HuH-7.5 (cell line): ENCODE measurements around the gene TRMT44.
"Not testable (repeated sequence)": the region's sequence is repeated elsewhere in the genome, so short reads cannot be mapped to it uniquely, and the experiment has no call there.

Source experiments
- DNase-seq: peaks from one replicate; pipeline ENCODE4 v3.0.0; 2011; ENCODE audit warnings: low spot score

TRMT44 gene

DNA sequence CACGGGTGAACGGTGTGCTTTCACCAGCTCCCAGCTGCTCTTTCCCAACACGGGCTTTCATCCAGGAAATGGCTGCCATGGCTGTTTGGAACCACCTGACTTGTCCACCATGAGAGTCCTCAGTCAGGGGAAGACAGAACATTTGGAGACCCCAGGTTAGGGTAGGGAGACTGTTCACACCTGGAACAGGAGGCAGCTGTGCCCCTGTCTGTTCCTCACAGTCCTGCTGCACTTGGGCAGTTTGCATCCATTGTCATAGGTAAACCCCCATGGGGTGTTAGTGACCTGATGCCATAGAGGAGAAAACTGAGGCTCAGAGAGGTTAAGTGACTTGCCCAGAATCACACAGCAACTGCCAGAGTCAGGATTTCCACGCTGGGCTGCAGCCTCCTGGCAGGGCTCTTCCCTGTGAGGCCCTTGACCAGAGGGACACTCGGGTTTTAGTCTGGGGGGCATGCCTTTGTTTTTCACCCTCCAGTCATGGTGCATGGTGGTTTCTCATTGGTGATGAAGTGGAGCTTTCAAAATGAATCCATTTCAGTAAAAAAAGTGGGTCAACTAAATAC is 54.5 kb downstream of the TRMT44 start:
- DNase-seq = no peak

DNA sequence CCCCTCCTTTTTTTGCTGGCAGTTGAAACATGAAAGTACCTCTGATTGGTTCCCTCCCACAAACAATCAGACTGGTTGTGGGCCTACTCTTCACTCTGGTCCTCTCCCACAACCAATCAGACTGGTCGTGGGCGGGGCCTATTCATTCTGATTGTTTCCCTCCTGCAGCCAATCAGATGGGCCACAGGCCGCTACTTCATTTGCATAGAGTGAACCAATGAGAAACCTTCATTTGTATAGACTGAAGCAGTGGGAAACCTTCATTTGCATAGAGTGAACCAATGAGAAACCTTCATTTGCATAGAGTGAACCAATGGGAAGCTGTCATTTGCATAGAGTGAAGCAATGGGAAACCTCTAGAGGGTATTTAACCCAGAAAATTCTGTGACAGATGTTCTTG is 55.2 kb downstream of the TRMT44 start:
- no peak for DNase-seq

DNA sequence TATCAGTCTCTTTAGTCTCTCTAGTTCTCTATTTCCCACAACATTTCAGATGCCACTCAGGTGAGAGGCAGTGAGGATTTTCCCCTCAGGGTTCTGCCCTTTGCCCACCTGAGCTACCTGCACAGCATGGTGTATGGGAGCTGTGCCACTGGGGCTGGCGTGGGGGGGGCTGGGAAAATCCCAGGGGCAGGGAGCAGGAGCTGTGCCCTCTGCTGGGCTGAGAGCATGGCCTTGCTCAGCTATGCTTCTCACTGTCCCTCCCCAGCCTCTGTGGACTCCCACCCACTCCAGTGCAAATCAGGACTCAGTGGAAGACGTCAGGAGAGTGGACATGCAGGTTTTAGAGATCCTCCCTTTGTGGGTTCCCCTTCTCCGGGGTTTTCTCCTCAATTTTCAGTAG is 57.2 kb downstream of the TRMT44 start:
- DNase-seq = no peak

DNA sequence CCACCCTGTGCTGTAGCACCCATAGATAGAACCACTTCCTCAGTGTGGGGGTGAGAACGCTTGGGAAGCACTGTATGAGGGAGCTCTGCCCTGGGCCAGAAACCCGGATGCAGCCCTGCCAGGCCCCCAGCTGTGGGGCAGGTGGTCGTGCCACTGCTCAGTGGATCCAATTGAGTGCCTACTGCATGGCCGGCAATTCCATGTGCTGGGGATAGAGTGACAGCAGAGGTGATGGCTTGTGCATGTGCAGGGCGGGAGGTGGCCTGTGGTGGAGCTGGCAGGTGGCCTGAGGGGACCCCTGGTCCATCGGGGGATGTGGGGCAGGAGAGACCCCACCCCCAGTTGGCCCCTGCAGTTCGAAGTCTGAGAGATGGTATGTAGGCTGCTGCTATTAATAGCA is 60.4 kb downstream of the TRMT44 start:
- DNase-seq = no peak

DNA sequence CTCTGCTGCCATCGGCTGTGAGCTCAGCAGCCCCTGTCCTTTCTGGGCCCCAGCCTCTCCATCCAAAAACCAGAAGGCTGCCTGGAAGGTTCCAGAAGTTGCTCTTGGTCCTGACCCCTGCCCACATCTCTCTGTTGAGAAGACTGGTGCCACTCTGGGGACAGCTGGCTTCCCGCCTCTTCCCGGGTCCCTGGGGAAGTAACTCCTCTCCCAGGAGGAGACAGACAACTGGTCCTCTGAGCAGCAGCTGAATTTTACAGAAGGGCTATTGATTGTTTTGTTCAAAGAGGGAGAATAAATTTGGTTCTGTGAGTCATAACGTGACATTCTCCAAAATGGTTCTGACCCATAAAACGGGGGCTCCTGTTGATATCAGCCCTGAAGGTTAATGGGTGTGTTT is 61.2 kb downstream of the TRMT44 start:
- no peak for DNase-seq

DNA sequence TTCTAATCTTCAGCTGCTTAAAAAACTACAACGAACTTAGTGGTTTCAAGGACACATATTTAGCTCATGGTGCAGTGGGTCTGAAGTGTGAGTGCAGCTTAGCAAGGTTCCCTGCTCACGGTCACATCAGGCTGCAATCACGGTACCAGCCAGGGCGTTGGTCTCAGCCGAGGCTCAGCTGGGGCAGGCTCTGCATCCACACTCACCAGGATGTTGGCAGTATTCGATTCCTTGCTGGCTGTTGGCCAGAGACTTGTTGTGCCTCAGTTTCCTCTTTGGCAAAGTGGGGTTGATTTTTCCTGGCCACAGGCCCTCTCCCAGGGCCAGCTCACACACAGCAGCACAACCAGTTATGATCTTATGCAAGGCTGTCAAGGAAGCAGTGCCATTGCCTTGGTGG is 61.8 kb downstream of the TRMT44 start:
- no peak for DNase-seq

DNA sequence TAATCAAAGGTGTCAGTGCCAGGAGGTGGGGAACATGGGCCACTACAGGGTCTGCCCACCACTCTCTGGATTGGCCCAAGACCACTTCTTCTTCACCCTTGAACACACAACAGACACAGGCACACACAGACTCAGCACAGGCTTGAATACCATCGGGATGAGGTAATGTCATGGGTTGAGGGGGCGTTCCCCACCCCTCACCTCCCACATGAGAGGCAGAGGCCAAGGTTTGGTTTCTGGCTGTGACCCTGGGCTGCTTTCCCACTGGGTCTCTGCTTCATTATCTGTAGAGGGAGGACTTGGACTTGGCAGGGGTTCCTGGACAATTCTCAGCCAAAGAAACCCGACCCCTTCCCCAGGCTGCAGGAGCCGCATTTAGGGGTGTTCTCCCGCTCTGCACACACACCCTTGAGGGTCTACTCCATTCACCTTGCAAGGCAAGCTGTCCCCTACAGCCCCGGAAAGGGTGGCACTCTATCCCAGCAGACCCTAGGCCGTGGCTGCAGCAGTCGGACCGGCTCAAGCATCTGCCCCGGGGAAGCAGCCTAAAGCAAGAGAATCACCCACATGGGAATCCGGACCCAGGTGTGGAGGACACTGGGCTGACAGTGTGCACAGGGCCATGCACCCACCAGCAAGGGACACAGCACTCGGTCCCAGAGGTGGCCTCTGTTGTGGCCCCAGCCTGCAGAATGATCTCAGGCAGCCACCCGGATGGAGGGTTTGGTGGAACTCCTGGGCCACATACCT is 62.4 kb downstream of the TRMT44 start:
- DNase-seq = peak; percentile 34

DNA sequence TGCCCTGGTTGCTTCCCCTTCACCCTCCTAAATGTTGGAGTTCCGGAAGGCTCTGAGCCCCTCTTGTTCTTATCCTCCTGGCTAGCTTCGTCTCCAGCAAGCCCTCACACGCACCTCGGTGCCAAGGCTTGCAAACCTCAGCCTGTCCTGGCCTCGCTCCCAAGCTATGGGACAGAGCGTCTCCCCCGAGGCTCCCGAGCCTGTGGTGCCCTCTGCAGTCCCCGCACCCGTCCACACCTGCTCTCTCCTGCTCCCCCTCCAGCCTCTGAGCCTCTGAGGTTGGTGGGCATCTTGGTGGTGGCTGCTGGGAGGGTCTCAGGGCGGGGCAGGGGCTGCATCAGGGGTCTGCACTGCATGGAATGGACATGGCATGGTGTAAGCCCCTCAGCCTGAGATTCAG is 63.2 kb downstream of the TRMT44 start:
- DNase-seq = no peak

DNA sequence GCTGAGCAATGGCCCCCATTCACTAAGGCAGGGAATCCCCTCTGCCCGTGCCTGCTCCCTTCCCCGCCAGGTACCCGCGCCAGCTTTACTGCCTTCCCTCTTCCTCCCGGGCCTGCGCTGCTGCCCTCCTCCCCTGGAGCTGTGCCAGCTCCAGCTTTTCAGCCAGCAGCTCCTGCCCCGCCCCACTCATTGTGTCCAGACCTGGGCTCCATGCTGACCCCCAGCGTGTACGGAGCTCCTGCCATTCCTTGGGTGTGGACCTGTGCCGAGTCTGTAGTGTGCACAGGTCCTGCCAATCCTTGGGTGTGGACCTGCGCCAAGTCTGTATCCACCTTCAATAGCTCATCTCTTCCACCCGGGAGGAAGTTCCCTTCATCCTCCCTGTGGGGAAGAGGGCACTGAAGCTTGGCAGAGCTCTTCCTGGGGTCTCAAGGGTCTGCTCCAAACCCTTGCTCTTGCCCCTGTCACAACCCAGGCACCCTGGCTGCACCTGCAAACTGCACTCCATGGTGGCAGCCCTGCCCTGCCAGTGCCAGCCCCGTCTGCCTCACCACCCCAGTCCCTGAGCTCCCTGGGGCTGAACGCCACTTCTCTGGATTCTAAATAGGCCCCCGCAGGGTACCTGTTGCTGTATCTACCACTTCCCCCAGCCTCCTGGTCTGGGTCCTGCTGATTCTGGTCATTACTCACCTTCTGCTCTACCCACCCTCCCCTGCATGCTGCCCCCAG is 63.9 kb downstream of the TRMT44 start:
- no peak for DNase-seq

DNA sequence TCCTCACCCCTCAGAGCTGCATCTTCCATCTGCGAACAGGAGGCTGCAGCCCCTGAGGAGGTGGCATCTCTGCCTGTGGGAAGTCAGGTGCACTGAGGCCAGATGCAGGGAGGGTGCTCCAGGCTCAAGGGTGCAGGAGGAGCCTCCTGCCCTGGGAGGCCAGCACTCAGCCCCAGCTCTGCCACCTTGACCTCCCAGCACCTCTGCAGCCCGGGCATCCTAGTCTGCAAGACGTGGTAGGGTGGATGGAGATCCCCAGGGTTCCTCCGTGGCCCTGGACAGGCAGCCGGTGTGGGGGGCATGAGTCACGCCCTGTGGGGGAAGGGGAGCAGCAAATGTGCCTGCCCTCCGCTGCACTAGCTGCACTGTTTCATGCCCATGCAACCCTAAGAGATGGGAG is 64.7 kb downstream of the TRMT44 start:
- no peak for DNase-seq

DNA sequence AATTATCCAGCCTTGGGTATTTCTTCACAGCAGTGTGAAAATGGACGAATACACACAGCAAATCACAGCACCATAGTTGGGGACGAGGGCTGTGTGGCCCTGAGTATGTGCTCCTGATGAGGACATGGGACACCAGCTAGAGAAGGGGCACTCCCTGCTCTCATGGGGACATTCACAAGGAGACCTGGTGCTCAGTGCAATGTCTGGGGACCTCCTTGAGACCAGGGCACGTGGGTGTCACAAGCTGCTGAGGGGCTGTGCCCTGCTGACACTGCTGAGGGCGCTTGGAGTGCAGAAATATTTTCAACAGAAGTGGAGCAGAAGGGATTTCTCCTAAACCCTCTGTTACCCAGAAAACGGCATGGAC is 65.4 kb downstream of the TRMT44 start:
- DNase-seq = no peak

DNA sequence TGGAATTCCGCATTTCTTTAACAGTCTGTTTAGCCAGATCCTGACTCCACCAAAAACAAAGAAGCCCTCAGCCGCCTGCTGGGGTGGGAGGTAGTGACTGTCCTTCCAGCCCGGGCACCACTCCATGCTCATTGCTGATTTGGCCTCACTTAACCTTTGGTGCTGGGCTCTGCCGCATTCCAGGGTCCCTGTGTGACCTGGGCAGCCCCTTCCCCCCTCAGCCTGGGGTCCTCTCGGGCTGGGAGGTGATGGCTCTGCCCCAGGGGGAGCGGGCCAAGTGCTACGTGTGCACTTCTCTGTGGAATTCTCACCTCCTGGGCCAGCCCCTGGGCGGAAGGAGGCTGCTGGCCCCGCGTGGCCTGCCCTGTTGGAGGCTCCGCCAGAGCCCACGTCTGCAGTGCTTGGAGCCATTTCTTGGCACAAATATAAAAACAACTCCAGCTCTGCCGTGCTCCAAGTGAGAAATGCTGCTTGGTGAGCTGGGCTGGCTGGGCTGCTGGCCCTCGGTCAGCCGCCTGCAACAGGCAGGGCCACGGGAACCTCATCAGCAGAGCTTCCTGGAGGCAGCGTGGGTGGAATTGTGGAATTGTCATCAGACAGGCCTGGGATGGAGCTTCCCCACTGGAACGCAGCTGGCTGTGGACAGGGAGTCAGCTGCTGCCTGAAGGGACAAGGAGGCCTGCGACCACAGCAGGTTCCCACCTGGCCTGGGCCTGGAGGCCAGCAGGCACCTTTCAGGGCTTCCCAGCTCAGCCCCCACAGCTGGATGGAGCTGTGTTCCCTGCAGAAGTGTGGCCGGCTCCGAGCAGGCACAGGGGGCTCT is 66.0 kb downstream of the TRMT44 start:
- DNase-seq = no peak

DNA sequence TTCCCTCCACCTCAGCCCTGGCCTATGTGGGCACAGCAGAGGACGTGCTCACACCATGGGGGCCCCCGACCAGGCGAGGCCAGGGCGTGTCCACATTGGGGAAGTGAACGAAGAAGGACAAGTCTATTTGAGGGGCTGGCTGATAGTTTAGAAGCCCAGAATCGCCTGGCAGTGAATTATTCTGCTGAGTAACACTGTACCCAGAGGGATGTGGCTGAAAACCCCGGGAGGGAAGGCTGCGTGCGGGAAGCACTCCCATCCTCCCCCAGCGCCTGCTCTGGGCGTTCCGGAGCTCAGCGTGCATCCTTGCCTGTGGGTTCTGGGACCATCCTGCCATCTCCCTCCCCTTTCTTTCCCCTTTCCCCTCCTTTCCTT is 66.6 kb downstream of the TRMT44 start:
- no peak for DNase-seq

DNA sequence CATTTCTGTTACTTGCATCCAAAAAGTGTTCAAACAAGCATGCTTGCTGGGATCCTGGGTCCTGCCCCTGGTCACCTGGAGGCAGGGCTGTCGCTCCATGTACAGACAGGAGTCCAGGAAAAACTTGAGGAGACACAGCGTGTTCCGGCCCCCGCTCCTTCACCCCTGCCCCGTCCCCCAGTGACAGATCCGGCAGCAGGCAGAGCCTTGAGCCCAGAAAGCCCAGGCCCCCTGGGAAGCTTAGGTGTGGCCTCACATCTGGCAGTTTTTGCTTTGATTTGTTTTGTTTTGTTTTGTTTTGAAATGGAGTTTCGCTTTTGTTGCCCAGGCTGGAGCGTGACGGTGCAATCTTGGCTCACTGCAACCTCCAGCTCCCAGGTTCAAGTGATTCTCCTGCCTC is 67.0 kb downstream of the TRMT44 start:
- no peak for DNase-seq

DNA sequence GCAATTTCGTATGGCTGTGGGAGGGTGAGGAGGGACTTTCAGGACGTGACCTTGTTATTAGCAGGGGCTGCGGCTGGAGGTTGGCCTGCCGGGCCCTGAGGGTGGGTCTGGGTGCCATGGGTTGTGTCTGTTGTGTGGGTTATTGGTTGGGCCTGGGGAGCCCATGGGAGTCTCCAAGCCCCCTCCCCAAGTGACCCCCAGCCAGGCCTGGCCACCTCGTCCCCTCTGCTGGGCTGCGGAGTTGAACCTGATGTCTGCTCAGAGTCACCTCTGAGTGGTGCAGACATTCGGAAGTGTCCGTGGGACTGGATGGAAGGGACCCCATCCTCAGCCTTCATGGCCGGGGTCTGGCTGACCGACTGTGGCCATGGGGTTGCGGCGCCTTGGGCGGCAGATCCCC is 67.7 kb downstream of the TRMT44 start:
- DNase-seq = no peak

DNA sequence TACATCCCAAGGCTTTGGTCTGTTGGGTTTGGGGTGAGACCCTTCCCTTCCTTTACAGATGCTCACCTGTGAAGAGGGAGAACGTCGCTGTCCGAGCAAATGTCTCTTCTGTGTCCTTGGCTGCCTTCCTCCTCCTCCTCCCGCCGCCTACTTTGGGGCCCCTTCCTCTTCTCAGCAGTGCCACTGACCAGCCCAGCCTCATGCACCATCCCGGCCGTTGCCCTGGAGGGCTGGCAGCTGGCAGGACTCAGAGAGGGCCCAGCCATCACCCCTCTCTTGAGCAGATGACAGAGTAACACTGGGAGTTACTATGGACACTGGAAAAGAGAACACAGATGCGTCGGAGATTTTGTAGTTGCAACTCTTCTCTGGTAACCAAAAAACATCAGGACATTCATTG is 68.2 kb downstream of the TRMT44 start:
- no peak for DNase-seq

DNA sequence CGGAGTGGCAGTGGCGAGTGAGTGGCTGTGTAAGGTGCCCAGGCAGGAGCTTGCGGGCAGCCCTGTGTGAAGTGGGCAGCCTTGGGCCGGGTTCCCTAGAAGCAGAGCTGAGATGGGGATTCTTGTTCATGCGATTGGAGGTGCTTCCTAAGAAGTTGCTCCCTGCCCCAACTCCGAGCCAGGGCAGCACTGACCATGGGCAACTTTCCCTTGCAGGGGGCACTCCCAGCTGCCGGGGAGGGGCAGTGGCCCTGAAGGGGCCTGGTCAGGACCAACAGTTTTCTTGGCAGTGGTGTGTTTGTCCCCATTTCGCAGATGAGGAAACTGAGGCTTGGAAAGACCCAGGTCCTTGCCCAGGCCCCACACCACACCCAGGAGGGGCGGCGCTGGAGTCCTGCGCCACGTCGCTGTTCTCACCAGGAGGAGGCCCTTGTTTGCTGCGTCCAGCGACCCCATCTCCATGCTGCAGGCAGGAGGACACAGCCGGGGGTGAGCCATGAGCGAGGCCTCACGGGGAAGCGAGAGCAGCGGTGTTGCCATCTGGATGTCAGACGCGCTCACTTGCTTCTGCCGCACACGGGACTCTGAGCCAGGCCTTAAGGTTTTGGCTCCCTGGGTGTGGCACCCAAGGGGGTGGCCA is 68.9 kb downstream of the TRMT44 start:
- DNase-seq = no peak

DNA sequence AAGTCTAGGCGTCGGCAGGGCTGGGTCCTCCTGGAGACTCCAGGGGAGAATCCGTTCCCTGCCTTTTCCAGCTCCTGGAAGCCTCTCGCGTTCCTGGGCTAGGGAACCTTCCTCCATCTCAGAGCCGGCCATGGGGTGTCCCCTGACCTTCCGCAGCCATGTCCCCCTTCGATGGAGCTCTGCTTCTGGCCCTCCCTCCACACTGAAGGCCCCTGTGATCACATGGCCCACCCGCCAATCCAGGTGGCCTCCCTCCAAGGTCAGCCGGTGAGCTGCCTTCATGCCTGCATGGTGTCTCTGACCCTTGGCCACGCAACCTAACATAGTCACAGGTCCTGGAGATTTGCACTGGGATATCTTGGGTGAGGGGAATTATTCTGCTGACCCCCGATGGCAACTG is 69.6 kb downstream of the TRMT44 start:
- no peak for DNase-seq

DNA sequence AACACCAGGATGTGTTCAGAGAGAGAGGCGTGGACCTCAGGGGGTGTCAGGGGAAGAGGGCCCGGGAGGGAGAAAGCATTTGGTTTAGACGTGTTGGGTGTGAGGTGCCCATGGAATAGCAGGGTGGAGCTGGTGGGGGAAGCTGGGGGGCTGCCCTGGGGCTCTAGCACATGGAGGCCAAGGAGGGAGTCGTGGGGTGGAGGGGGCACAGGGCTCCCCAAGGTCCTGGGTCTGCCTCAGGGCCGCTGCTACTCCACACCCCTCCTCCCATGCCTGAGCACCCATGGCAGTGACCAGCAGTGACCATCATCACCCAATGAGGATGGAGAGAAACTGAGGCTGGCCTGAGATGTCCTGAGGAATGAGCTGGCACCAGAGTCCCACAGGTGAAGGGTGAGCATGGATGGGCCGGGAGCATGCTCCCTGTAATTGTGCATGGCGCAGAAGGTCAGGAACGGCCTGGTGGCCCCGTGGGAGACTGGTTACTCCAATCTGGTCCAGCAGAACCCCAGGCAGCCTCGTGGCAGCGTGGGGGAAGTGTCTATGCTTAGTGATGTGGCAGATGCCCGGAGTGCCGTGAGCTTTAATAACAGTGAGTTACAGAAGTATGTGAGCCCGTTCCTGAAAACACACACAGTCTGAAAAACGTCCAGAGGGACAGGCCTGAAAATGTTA is 70.2 kb downstream of the TRMT44 start:
- no peak for DNase-seq

DNA sequence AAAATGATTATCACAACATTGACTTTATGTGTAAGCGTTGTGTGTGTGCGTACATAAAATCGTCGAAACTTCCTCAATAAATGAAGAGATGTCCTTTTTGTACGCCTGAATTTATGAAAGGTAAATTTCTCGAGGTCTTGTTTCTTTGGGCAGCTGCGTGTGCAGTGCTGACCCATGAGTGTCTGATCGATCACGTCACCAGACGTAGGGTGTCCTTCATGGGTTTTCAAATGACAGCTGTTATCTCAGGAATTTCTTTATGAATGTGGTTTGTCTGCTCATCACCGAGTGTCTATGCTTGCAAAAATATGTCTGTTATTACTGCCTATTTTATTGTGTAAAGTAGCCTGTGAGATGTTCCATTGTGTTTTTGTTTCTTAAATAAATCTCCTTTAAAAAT is 71.9 kb downstream of the TRMT44 start:
- DNase-seq = no peak

DNA sequence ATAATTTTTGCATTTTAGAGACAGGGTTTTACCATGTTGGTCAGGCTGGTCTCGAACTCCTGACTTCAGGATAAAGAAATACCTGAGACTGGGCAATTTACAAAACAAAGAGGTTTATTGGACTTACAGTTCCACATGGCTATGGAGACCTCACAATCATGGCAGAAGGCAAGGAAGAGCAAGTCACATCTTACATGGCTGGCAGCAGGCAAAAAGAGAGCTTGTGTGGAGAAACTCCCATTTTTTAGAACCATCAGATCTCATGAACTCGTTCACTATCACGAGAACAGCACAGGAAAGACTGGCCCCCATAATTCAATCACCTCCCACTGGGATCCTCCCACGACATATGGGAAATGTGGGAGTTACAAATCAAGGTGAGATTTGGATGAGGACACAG is 72.5 kb downstream of the TRMT44 start:
- DNase-seq = not testable (repeated sequence)

DNA sequence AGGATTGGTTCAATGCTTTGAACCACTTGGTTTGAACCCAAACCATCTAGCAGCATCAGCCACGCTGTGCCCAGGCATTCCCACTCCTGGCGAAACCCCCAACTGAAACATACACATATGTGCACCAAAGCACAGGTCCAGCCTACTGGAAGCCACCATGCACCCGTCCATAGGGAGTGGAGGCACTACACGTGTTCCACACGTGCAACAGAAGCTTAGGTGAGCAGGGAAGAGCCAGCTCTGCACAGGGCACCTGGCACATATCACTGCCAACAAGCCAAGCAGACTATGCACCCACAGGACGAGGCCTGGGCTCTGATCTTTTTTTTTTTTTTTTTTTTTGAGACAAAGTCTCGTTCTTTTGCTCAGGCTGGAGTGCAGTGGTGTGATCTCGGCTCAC is 73.4 kb downstream of the TRMT44 start:
- DNase-seq = no peak
